Panc1 (cell line): ENCODE results near the gene DDX59. TPM values are rescaled to one million over a fixed set of nuclear protein-coding genes. Genes with fewer than 3 reads are reported as not detected.

Experiments used
- ATAC-seq: fragments of 200-7000 bp; cut with Tn5 transposase; 2 replicates; pipeline ENCODE4 v1.9.1; 2020; ENCODE audit warnings: mild to moderate bottlenecking, moderate library complexity
- BruUV-seq: library from RNA; stranded (reverse); fragments of 400-500 nt; replicated peaks from 2 replicates; lab custom pipeline; 2021; lab: Mats Ljungman, UMichigan
- CTCF ChIA-PET: fragments of 300-600 bp; sonication (Branson Sonifier 250); formaldehyde crosslinking; loops from one replicate; lab custom pipeline; 2022; ENCODE audit warnings: antibody characterized with exemption; lab: Charles Lee
- POLR2A ChIA-PET: fragments of 300-600 bp; sonication (Branson Sonifier 250); formaldehyde crosslinking; loops from one replicate; lab custom pipeline; 2022; ENCODE audit warnings: antibody characterized with exemption; lab: Charles Lee
- DNase-seq: peaks from one replicate; pipeline ENCODE4 v3.0.0-alpha.2; 2010; ENCODE audit warnings: low read depth, low spot score
- H3K27ac ChIP-seq: 2 replicates; pipeline ENCODE4 v1.5.1; 2011; ENCODE audit warnings: mild to moderate bottlenecking, low read length, inconsistent platforms
- H3K27me3 ChIP-seq: fragments of 200-500 bp; sonication (Bioruptor generic); 2 replicates; pipeline ENCODE4 v1.6.0; 2014; ENCODE audit warnings: low read length, inconsistent platforms; ENCODE audit not compliant: control insufficient read depth, insufficient read depth
- H3K36me3 ChIP-seq: fragments of 200-500 bp; sonication (Bioruptor generic); 2 replicates; pipeline ENCODE4 v1.5.1; 2014; ENCODE audit warnings: inconsistent platforms, mild to moderate bottlenecking, low read length, moderate library complexity; ENCODE audit not compliant: control insufficient read depth, insufficient read depth
- H3K4me1 ChIP-seq: 2 replicates; pipeline ENCODE4 v1.5.1; 2011; ENCODE audit warnings: inconsistent platforms, mild to moderate bottlenecking, low read length, moderate library complexity; ENCODE audit not compliant: control insufficient read depth, insufficient read depth
- H3K4me3 ChIP-seq, 2 experiments: 2 replicates each; pipeline ENCODE4 v1.5.1; 2011 to 2012; ENCODE audit warnings: low read depth in 2 of 2, low read length in 2 of 2, mild to moderate bottlenecking in 2 of 2, inconsistent platforms in 1 of 2, moderate library complexity in 1 of 2
- H3K9me3 ChIP-seq: fragments of 200-500 bp; sonication (Bioruptor generic); 2 replicates; pipeline ENCODE4 v1.5.1; 2014; ENCODE audit warnings: low read depth, mild to moderate bottlenecking, inconsistent platforms, low read length, moderate library complexity; ENCODE audit not compliant: control insufficient read depth, insufficient read depth
- CTCF ChIP-seq: fragments of 450-650 bp; IDR thresholded peaks from 2 replicates; pipeline ENCODE4 v1.5.1; 2017; ENCODE audit warnings: mild to moderate bottlenecking
- POLR2AphosphoS5 ChIP-seq: IDR thresholded peaks from 2 replicates; pipeline ENCODE4 v1.6.1; 2012; ENCODE audit warnings: mild to moderate bottlenecking, low read depth, low read length, moderate library complexity
- REST ChIP-seq, 2 experiments: IDR thresholded peaks; 2 replicates each; pipeline ENCODE4 v1.6.1; 2011 to 2012; ENCODE audit warnings: low read depth in 2 of 2, control low read depth in 1 of 2, low read length in 1 of 2, mild to moderate bottlenecking in 1 of 2, moderate library complexity in 1 of 2; ENCODE audit not compliant: insufficient read depth in 1 of 2
- SIN3A ChIP-seq: IDR thresholded peaks from 2 replicates; pipeline ENCODE4 v1.6.1; 2012; ENCODE audit warnings: low read depth, mild to moderate bottlenecking, low read length, moderate library complexity, borderline replicate concordance; ENCODE audit not compliant: insufficient read depth
- TCF7L2 ChIP-seq: IDR thresholded peaks from 2 replicates; pipeline ENCODE4 v1.6.1; 2011; ENCODE audit warnings: mild to moderate bottlenecking, low read depth, low read length, inconsistent platforms
- in situ Hi-C: cut with HindIII; loops from 2 replicates; pipeline ENCODE4 v1.10.0; 2016; ENCODE audit warnings: low sequenced_read_pairs, low pct_unique_long_range_greater_than_20kb
- intact Hi-C: fragments of 100-400 bp; cut with micrococcal nuclease; formaldehyde crosslinking; loops from one replicate; pipeline ENCODE4 v1.10.0; 2022; ENCODE audit not compliant: unreplicated experiment
- total RNA-seq: library from RNA; stranded (reverse); gene quantifications from one replicate; pipeline ENCODE4 v1.2.1, GENCODE V29; 2021; ENCODE audit not compliant: unreplicated experiment

DDX59 gene
- total RNA-seq, 1 experiment from 2014 or later = 26.4 TPM

- Histone ChIP-seq H3K27me3 (no peaks in the 10 kb centered on the region), H3K4me3 (no peak overlapping the region), H3K9me3 (no peaks in the 10 kb centered on the region), H3K36me3 (no peaks in the 10 kb centered on the region), H3K4me1 (no peaks in the 10 kb centered on the region), H3K27ac (no peak overlapping the region)
- intact Hi-C loops = no loop called here
- TF ChIP-seq CTCF = no peak
- BruUV-seq = no TSS peak
- in situ Hi-C loops = no loop called here
- DNase-seq (no peak), ATAC-seq (no peak)
- ChIA-PET CTCF (no interaction called here), POLR2A (no interaction called here)
Observed at GRCh38 chr1:200676829-200677228, 7.1 kb upstream of the DDX59 start.

- ATAC-seq (no peak), DNase-seq (no peak)
- no peak overlapping the region for H3K4me3 ChIP-seq
- H3K9me3 ChIP-seq = no peaks in the 10 kb centered on the region
- no peaks in the 10 kb centered on the region for H3K27me3 ChIP-seq
- no TSS peak for BruUV-seq
- in situ Hi-C loops (no loop called here), intact Hi-C loops (no loop called here)
- ChIA-PET POLR2A (no interaction called here), CTCF (no interaction called here)
- no peaks in the 10 kb centered on the region for H3K36me3 ChIP-seq
- peaks cover 5% of the 10 kb centered on the region; the same call in 1 of the 2 replicates for H3K4me1 ChIP-seq
- TF ChIP-seq TCF7L2 = no peak
- no peak for TF ChIP-seq SIN3A
- no peak for TF ChIP-seq CTCF
- no peak for TF ChIP-seq POLR2AphosphoS5
- no peak for TF ChIP-seq REST (IDR thresholded peaks at IDR 0.05; ENCODE audit: insufficient read depth in 1 of 2, low read depth in 2 of 2, low read length in 1 of 2)
- peak overlapping the region; percentile 23; the same call in 1 of the 2 replicates for H3K27ac ChIP-seq
Observed at GRCh38 chr1:200675588-200675852, 5.8 kb upstream of the DDX59 start.
